Hematopoietic multipotent progenitor cell treated with erythropoietin and hydrocortisone succinate and interleukin-3 and kit ligand, for 8 days (in vitro differentiated cells): ENCODE results near the gene TOP1.

ENCODE experiments used
- DNase-seq: peaks from one replicate; pipeline ENCODE4 v3.0.0-alpha.2; 2015

TOP1 gene

DNA sequence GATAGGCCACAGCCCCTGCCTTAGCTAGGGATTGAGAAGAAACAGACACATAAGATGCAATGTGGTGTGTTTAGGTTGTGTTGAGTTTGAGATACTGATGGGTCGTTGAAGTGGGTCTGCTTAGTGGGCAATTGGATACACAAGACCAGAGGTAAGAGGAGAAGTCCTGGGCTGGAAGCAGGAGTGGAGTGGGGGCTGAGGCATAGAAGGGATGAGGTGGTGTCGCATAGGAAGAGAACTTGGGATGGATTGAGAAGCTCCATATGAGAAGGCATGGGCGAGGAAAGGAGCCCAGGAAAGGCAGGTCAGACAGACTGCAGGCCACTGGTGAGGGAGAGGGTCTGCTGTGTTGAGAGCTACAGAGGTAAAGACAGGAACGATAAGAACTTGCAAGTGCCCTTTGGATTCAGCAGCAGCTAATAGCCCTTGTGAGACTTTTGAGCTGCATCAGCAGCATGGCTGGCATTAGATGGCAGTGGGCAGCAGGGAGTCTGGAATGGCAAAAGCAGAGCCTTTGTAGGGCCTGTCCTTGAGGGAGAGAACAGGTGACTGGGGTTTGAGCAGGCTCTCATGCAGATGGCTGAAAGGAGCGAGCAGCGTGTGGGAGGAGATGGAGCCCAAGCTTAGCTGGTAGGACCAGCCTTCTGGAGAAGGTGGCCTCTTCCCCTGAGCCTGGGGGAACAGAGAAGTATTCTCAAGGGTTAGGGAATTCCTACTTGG is 141.9 kb downstream of the TOP1 start:
- no peak for DNase-seq

DNA sequence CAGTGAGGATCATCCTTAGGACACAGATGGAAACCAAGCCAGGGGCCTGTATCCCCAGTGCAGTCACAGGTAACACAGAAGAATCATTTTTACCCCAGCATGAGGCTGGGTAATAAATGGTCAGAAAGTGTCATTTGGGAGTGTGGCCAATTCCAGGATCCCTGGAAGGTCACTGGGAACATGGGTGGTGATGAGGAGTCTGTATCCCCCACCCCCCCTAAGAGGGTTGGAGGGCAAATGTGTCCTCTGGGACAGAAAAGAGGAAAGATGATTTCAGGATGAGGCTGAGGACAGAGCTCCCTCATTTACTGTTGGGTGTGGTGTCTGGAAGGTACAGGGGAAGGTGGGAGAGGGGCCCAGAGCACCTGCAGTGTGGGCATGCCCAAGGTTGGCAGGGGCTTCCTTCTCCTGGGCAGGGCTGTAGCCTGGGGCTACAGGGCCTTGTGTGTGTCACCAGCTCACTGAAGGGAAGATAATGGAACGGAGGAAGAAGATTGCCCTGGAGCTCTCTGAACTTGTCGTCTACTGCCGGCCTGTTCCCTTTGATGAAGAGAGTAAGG is 143.2 kb downstream of the TOP1 start:
- DNase-seq: no peak

DNA sequence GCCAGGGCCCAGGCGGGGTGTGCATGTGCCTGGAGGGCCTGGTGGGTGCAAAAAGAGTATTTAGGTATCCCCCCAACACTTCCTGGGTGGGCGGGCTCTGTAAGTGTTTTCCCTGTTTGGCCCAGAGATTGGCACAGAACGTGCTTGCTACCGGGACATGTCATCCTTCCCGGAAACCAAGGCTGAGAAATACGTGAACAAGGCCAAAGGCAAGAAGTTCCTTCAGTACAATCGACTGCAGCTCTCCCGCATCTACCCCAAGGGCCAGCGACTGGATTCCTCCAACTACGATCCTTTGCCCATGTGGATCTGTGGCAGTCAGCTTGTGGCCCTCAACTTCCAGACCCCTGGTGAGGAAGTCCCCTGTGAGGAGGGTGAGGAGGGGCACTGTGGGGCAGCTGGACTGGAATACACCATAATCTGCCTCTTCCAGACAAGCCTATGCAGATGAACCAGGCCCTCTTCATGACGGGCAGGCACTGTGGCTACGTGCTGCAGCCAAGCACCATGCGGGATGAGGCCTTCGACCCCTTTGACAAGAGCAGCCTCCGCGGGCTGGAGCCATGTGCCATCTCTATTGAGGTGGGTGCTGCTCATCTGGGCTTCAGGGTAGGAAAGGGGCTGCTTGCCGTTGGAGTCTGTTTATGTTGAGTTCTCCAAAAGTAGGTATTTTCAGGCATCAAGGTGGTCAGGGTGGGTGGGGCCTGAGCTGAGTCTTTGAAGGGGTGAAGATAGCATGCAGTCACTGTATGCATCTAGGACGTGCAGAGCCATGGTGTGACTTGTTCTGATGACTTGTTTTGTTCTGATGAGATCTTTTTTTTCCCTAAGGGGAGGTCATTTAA is 143.9 kb downstream of the TOP1 start:
- DNase-seq: no peak

DNA sequence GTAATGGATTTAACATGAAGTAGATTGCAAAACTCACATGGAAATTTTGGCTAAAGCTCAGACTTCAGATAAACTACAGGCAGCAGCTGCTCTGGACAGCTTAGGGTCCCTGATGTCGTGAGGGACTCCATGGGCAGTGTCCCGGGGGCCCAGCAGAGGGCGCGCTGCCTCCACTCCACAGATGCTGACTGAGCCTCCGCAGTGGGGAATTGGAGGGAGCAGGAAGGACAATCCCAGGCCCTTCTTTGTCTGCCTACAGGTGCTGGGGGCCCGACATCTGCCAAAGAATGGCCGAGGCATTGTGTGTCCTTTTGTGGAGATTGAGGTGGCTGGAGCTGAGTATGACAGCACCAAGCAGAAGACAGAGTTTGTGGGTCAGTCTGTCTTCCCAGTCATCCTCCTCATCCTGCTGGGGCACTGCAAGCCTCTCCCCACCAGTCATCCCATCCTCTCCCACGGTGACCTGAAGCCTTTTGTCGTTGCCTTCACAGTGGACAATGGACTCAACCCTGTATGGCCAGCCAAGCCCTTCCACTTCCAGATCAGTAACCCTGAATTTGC is 144.6 kb downstream of the TOP1 start:
- DNase-seq: peak; percentile 64

DNA sequence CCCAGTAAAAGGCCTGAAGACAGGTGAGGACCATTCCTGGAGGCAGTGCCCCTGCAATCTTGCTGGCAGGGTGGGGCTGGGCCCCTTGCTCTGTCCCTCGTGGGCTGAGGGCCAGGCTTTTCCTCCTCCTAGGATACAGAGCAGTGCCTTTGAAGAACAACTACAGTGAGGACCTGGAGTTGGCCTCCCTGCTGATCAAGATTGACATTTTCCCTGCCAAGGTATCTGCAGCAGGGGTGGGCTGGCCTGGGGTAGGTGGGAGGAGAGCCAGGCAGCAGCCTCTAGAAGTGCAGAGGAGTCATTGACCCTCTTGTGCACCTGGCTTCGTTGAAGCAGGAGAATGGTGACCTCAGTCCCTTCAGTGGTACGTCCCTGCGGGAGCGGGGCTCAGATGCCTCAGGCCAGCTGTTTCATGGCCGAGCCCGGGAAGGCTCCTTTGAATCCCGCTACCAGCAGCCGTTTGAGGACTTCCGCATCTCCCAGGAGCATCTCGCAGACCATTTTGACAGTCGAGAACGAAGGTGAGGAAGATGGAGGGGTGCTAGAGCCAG is 145.2 kb downstream of the TOP1 start:
- DNase-seq: no peak
